Neural cell (in vitro differentiated cells): ENCODE measurements around the gene TOR4A. TPM values are rescaled to one million over a fixed set of nuclear protein-coding genes. Genes with fewer than 3 reads are reported as not detected.

Source experiments
- H2AFZ ChIP-seq: fragments of 200-600, 300-800 bp; sonication (generic), shearing (Covaris generic); 2 replicates; pipeline ENCODE4 v1.6.0; 2014; ENCODE audit warnings: low read depth, mild to moderate bottlenecking, antibody characterized with exemption, low read length, moderate library complexity
- H3F3A ChIP-seq: fragments of 200-600 bp; shearing (Covaris generic); 2 replicates; pipeline ENCODE4 v1.6.1; 2016; ENCODE audit warnings: mild to moderate bottlenecking, moderate library complexity, mixed read lengths, antibody characterized with exemption, low read length; ENCODE audit not compliant: insufficient read depth, poor library complexity, severe bottlenecking
- H3K27ac ChIP-seq: fragments of 200-600, 300-800 bp; sonication (generic), shearing (Covaris generic); 2 replicates; pipeline ENCODE4 v1.5.1; 2014; ENCODE audit warnings: mild to moderate bottlenecking, low read length, moderate library complexity
- H3K27me3 ChIP-seq: fragments of 300-800, 200-600 bp; sonication (generic), shearing (Covaris generic); 2 replicates; pipeline ENCODE4 v1.6.0; 2014; ENCODE audit warnings: mild to moderate bottlenecking, low read depth, low read length, moderate library complexity; ENCODE audit not compliant: insufficient read depth
- H3K36me3 ChIP-seq: fragments of 300-800, 200-600 bp; sonication (generic), shearing (Covaris generic); 2 replicates; pipeline ENCODE4 v1.5.1; 2014; ENCODE audit warnings: mild to moderate bottlenecking, antibody characterized with exemption, low read length, moderate library complexity; ENCODE audit not compliant: insufficient read depth
- H3K4me2 ChIP-seq: fragments of 300-800, 200-600 bp; sonication (generic), shearing (Covaris generic); 2 replicates; pipeline ENCODE4 v1.6.0; 2014; ENCODE audit warnings: mild to moderate bottlenecking, low read length
- H3K4me3 ChIP-seq: fragments of 300-800, 200-600 bp; sonication (generic), shearing (Covaris generic); 2 replicates; pipeline ENCODE4 v1.5.1; 2014; ENCODE audit warnings: mild to moderate bottlenecking, low read length, moderate library complexity
- H3K79me2 ChIP-seq: fragments of 200-600 bp; shearing (Covaris generic); replicated peaks from 2 replicates; pipeline ENCODE4 v1.6.0; 2014; ENCODE audit warnings: mild to moderate bottlenecking, low read length, moderate library complexity; ENCODE audit not compliant: insufficient read depth
- H3K9ac ChIP-seq: fragments of 300-800, 200-600 bp; sonication (generic), shearing (Covaris generic); 2 replicates; pipeline ENCODE4 v1.6.1; 2016; ENCODE audit warnings: mild to moderate bottlenecking, low read length, mixed read lengths
- H3K9me2 ChIP-seq: fragments of 200-600 bp; shearing (Covaris generic); 2 replicates; pipeline ENCODE4 v1.6.1; 2016; ENCODE audit warnings: mild to moderate bottlenecking, low read length, mixed read lengths; ENCODE audit not compliant: insufficient read depth
- H3K9me3 ChIP-seq: fragments of 200-600, 300-800 bp; sonication (generic), shearing (Covaris generic); 2 replicates; pipeline ENCODE4 v1.6.1; 2016; ENCODE audit warnings: mild to moderate bottlenecking, mixed run types, low read length, moderate library complexity, mixed read lengths
- H4K20me1 ChIP-seq: fragments of 200-600 bp; shearing (Covaris generic); 2 replicates; pipeline ENCODE4 v1.6.1; 2016; ENCODE audit warnings: mild to moderate bottlenecking, mixed run types; ENCODE audit not compliant: insufficient read depth
- CTCF ChIP-seq: fragments of 450-650 bp; IDR thresholded peaks from 2 replicates; pipeline ENCODE4 v1.5.1; 2014; ENCODE audit warnings: antibody characterized with exemption, mild to moderate bottlenecking, moderate library complexity; ENCODE audit not compliant: poor library complexity, severe bottlenecking
- EP300 ChIP-seq: fragments of 450-650 bp; conservative IDR thresholded peaks from 2 replicates; pipeline ENCODE4 v1.6.1; 2014; ENCODE audit warnings: antibody characterized with exemption, mild to moderate bottlenecking, moderate library complexity; ENCODE audit not compliant: poor library complexity, severe bottlenecking
- EZH2 ChIP-seq: fragments of 200-600, 300-800 bp; shearing (Covaris generic), sonication (generic); IDR thresholded peaks from 2 replicates; pipeline ENCODE4 v1.6.1; 2014; ENCODE audit warnings: antibody characterized with exemption, low read length, borderline replicate concordance, mild to moderate bottlenecking; ENCODE audit not compliant: insufficient read depth, poor library complexity, severe bottlenecking
- MXI1 ChIP-seq: fragments of 450-650 bp; conservative IDR thresholded peaks from 2 replicates; pipeline ENCODE4 v1.6.1; 2014; ENCODE audit warnings: antibody characterized with exemption, mild to moderate bottlenecking; ENCODE audit not compliant: poor library complexity, severe bottlenecking
- POLR2AphosphoS5 ChIP-seq: IDR thresholded peaks from 2 replicates; pipeline ENCODE4 v1.6.1; 2012
- RAD21 ChIP-seq: fragments of 450-650 bp; conservative IDR thresholded peaks from 2 replicates; pipeline ENCODE4 v1.6.1; 2014; ENCODE audit warnings: antibody characterized with exemption, mild to moderate bottlenecking, moderate library complexity
- REST ChIP-seq: IDR thresholded peaks from 2 replicates; pipeline ENCODE4 v1.6.1; 2012; ENCODE audit warnings: borderline replicate concordance
- SMC3 ChIP-seq: fragments of 450-650 bp; conservative IDR thresholded peaks from 2 replicates; pipeline ENCODE4 v1.6.1; 2014; ENCODE audit warnings: antibody characterized with exemption, mild to moderate bottlenecking, moderate library complexity; ENCODE audit not compliant: poor library complexity
- TAF1 ChIP-seq: IDR thresholded peaks from 2 replicates; pipeline ENCODE4 v1.6.1; 2012; ENCODE audit warnings: low read depth
- polyA plus RNA-seq: library from polyadenylated mRNA; depleted of rRNA; stranded (reverse); fragments of >200 nt; gene quantifications from 2 replicates; pipeline ENCODE4 v1.2.3, GENCODE V29; 2014

TOR4A gene
- polyA plus RNA-seq, 1 donor from 2014 or later, result 0.50 TPM

GRCh38 chr9:137232101-137232500 lies 45.4 kb upstream of the TOR4A start:
- no peak overlapping the region for H3K27ac ChIP-seq
- H3K4me3 ChIP-seq, result no peak overlapping the region
- no peak overlapping the region for H2AFZ ChIP-seq
- H3K9me2 ChIP-seq, result no peaks in the 10 kb centered on the region
- H3K79me2 ChIP-seq, result no peaks in the 10 kb centered on the region
- no peaks in the 10 kb centered on the region for H3K36me3 ChIP-seq
- H3K27me3 ChIP-seq, result no peaks in the 10 kb centered on the region
- no peaks in the 10 kb centered on the region for H3F3A ChIP-seq
- H3K4me2 ChIP-seq, result no peak overlapping the region
- H3K9ac ChIP-seq, result no peak overlapping the region
- no peaks in the 10 kb centered on the region for H3K9me3 ChIP-seq
- TF ChIP-seq REST (no peak), CTCF (no peak), TAF1 (no peak), RAD21 (no peak), POLR2AphosphoS5 (no peak), SMC3 (no peak), EZH2 (no peak), MXI1 (no peak), EP300 (no peak)
- no peaks in the 10 kb centered on the region for H4K20me1 ChIP-seq

GRCh38 chr9:137232510-137232909 lies 45.0 kb upstream of the TOR4A start:
- H3K36me3 ChIP-seq, result no peaks in the 10 kb centered on the region
- H4K20me1 ChIP-seq, result no peaks in the 10 kb centered on the region
- no peak overlapping the region for H2AFZ ChIP-seq
- no peaks in the 10 kb centered on the region for H3K9me2 ChIP-seq
- H3K9me3 ChIP-seq, result no peaks in the 10 kb centered on the region
- H3F3A ChIP-seq, result no peaks in the 10 kb centered on the region
- H3K9ac ChIP-seq, result no peak overlapping the region
- TF ChIP-seq REST (no peak), CTCF (no peak), MXI1 (no peak)
- H3K27me3 ChIP-seq, result no peaks in the 10 kb centered on the region
- no peak overlapping the region for H3K4me3 ChIP-seq
- H3K27ac ChIP-seq, result no peak overlapping the region
- no peaks in the 10 kb centered on the region for H3K79me2 ChIP-seq
- no peak overlapping the region for H3K4me2 ChIP-seq
